Progenitor cell of endocrine pancreas (in vitro differentiated cells): Measurements from ENCODE around the gene ASTN1. TPM values are rescaled to one million over a fixed set of nuclear protein-coding genes. Genes with fewer than 3 reads are reported as not detected.

Source experiments
- DNase-seq: peaks from one replicate; pipeline ENCODE4 v3.0.0; 2021; ENCODE audit warnings: low spot score; ENCODE audit not compliant: unreplicated experiment
- H3K27ac Mint-ChIP-seq: 2 replicates; pipeline ENCODE4 v1.8.0; 2021; ENCODE audit warnings: mild to moderate bottlenecking, moderate library complexity, mixed read lengths
- H3K27me3 Mint-ChIP-seq: 2 replicates; pipeline ENCODE4 v1.8.0; 2021; ENCODE audit warnings: mixed read lengths
- H3K36me3 Mint-ChIP-seq: 2 replicates; pipeline ENCODE4 v1.8.0; 2022; ENCODE audit warnings: mixed read lengths; ENCODE audit not compliant: insufficient read depth
- H3K4me1 Mint-ChIP-seq: 2 replicates; pipeline ENCODE4 v1.8.0; 2021; ENCODE audit warnings: low read depth, mixed read lengths
- H3K4me3 Mint-ChIP-seq: 2 replicates; pipeline ENCODE4 v1.8.0; 2021; ENCODE audit warnings: low read depth, mild to moderate bottlenecking, moderate library complexity, mixed read lengths
- H3K9me3 Mint-ChIP-seq: 2 replicates; pipeline ENCODE4 v1.8.0; 2021; ENCODE audit warnings: low read depth, mixed read lengths
- total RNA-seq: library from RNA; stranded (reverse); gene quantifications from 2 replicates; pipeline ENCODE4 v1.2.1, GENCODE V29; 2021
- TF ChIP-seq, protein P1 (sequence below): fragments of 200-600 bp; sonication (generic); IDR thresholded peaks from one replicate; pipeline ENCODE4 v1.5.0; 2021; ENCODE audit warnings: antibody characterized with exemption, mild to moderate bottlenecking; ENCODE audit not compliant: unreplicated experiment

Gene ASTN1
- total RNA-seq, 1 donor from 2014 or later: 0.72 TPM

DNA sequence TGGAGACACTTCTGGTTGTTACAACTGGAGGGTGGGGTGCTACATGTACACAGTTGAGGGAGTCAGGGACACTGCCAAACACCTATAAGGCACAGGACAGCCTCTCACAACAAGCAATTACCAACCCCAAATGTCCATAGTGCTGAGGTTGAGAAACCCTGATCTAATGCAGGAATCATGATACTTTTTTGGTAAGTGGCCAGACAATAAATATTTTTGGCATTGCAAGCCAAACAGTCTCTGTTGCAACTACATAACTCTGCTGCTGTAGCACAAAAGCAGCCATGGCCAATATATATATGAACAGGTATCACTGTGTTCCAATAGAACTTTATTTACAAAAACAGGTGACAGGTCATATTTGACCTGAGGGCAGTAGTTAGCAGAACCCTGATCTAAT is 177.5 kb downstream of the ASTN1 start:
- no peaks in the 10 kb centered on the region for H3K4me1 Mint-ChIP-seq
- H3K9me3 Mint-ChIP-seq: no peaks in the 10 kb centered on the region
- H3K27ac Mint-ChIP-seq: no peak overlapping the region
- no peak for DNase-seq
- TF ChIP-seq, protein P1, sequence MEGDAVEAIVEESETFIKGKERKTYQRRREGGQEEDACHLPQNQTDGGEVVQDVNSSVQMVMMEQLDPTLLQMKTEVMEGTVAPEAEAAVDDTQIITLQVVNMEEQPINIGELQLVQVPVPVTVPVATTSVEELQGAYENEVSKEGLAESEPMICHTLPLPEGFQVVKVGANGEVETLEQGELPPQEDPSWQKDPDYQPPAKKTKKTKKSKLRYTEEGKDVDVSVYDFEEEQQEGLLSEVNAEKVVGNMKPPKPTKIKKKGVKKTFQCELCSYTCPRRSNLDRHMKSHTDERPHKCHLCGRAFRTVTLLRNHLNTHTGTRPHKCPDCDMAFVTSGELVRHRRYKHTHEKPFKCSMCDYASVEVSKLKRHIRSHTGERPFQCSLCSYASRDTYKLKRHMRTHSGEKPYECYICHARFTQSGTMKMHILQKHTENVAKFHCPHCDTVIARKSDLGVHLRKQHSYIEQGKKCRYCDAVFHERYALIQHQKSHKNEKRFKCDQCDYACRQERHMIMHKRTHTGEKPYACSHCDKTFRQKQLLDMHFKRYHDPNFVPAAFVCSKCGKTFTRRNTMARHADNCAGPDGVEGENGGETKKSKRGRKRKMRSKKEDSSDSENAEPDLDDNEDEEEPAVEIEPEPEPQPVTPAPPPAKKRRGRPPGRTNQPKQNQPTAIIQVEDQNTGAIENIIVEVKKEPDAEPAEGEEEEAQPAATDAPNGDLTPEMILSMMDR: no peak
- H3K36me3 Mint-ChIP-seq: no peaks in the 10 kb centered on the region
- no peak overlapping the region for H3K4me3 Mint-ChIP-seq
- peaks cover 27% of the 10 kb centered on the region for H3K27me3 Mint-ChIP-seq

DNA sequence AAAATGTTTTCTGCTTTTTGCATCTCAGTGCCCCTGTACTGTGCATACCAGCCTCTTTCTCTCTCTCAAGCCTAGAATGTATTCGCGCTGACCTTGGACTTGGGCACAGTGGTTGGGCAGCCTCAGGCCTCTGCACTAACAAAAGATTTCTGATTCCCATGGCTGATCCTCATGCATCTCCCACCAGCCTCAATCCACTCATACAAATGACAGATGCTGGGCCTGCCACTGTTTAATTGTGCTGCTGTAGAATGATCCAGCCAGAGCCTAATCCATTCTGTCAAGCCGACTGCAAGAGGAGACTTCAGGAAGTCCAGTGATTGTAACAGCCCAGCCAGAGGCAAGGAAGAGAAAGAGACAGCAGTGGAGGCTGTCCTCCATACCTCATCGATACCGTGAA is 180.8 kb downstream of the ASTN1 start:
- no peak for DNase-seq
- Mint-ChIP-seq H3K4me1 (no peaks in the 10 kb centered on the region), H3K4me3 (no peak overlapping the region)

DNA sequence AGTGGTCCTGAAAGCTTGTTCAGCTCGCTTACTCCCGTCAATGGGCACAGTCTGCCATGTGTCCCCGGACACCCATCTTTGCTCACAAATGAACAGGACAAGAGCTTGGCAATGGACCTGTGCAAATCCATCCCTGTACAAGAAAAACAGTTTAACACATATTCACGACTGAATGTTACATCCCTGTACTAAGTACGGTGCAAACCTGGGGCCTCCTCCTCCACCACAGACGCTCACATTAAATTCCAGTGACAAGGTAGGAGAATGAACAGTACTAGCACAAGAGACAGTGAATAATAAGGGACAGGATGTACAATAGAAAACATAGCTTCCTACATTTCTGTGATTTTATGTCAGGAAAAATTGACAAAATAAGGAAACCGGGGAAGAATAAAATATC is 187.7 kb downstream of the ASTN1 start:
- Mint-ChIP-seq H3K4me1 (no peaks in the 10 kb centered on the region), H3K27me3 (no peaks in the 10 kb centered on the region), H3K4me3 (no peak overlapping the region), H3K27ac (no peak overlapping the region), H3K36me3 (no peaks in the 10 kb centered on the region), H3K9me3 (no peaks in the 10 kb centered on the region)
- TF ChIP-seq, protein P1: no peak
- no peak for DNase-seq

More for the DNA sequence above, 180.8 kb downstream of the ASTN1 start:
- TF ChIP-seq, protein P1: no peak
- no peaks in the 10 kb centered on the region for H3K9me3 Mint-ChIP-seq
- H3K27me3 Mint-ChIP-seq: peaks cover 19% of the 10 kb centered on the region
- no peak overlapping the region for H3K27ac Mint-ChIP-seq
- H3K36me3 Mint-ChIP-seq: no peaks in the 10 kb centered on the region

DNA sequence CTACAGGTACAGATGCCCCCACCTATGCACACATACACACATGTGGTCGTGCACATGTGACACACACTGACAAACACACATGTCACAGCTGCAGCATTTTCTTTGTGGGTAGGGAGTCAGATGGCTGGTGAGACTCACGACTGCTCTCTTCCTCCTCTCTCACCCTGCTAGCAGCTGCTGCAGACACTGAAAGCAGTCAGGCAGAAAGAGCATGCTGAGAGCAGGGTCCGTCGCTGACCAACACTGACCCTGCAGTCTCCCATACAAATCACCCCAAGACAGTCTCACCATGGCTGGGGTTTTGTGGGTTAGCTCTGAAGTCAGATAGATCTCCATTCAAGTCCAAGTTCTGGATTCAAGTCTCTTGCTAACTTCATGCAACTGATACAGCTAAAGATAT is 188.3 kb downstream of the ASTN1 start:
- no peak overlapping the region for H3K4me3 Mint-ChIP-seq
- no peaks in the 10 kb centered on the region for H3K36me3 Mint-ChIP-seq
- no peak overlapping the region for H3K27ac Mint-ChIP-seq
- no peaks in the 10 kb centered on the region for H3K27me3 Mint-ChIP-seq
- no peaks in the 10 kb centered on the region for H3K4me1 Mint-ChIP-seq
- TF ChIP-seq, protein P1: no peak
- DNase-seq: no peak
- no peaks in the 10 kb centered on the region for H3K9me3 Mint-ChIP-seq

DNA sequence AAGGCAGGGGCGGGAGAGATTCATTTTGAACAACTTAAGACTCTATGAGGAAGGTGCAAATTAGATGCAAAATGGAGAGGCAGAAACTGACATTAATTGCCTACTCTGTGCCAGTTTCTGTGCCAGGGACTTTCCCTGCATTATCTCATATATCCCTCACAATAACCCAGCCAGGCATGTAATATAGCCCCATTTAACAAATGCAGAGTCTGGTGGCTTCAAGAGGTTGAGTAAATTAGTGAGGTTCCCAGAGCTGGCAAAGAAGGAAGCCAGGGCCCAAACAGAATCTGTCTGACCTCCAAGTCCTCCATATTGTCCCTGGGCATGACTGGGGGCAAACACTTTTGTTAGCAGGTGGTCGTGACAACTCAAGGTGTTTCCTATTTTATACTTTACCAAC is 199.8 kb downstream of the ASTN1 start:
- no peak for DNase-seq
- no peak overlapping the region for H3K27ac Mint-ChIP-seq
- H3K27me3 Mint-ChIP-seq: peaks cover 16% of the 10 kb centered on the region
- H3K4me1 Mint-ChIP-seq: no peaks in the 10 kb centered on the region
- no peaks in the 10 kb centered on the region for H3K36me3 Mint-ChIP-seq
- TF ChIP-seq, protein P1: no peak
- H3K9me3 Mint-ChIP-seq: no peaks in the 10 kb centered on the region
- no peak overlapping the region for H3K4me3 Mint-ChIP-seq
